Activated naive CD4-positive, alpha-beta T cell treated with anti-CD3 and anti-CD28 coated beads, Interleukin-2, amount 10 ng/mL, durations not matched to agents 7 days and 5 days (primary cell): ENCODE results near the gene DSP.

ENCODE experiments used
- CTCF ChIA-PET: fragments of 350-600 bp; sonication (Branson Sonifier 250); formaldehyde crosslinking; loops from one replicate; lab custom pipeline; 2021; ENCODE audit warnings: antibody characterized with exemption; lab: Charles Lee
- DNase-seq: peaks from one replicate; pipeline ENCODE4 v3.0.0-alpha.2; 2020
- H3K27ac Mint-ChIP-seq: one replicate; pipeline ENCODE4 v1.8.0; 2021; ENCODE audit warnings: mild to moderate bottlenecking, moderate library complexity, mixed read lengths
- H3K27me3 Mint-ChIP-seq: one replicate; pipeline ENCODE4 v1.8.0; 2021; ENCODE audit warnings: mild to moderate bottlenecking, mixed read lengths
- H3K36me3 Mint-ChIP-seq: one replicate; pipeline ENCODE4 v1.8.0; 2021; ENCODE audit warnings: mixed read lengths
- H3K4me1 Mint-ChIP-seq: one replicate; pipeline ENCODE4 v1.8.0; 2021; ENCODE audit warnings: mixed read lengths
- H3K4me3 Mint-ChIP-seq: one replicate; pipeline ENCODE4 v1.8.0; 2021; ENCODE audit warnings: mild to moderate bottlenecking, moderate library complexity, mixed read lengths
- H3K9me3 Mint-ChIP-seq: one replicate; pipeline ENCODE4 v1.8.0; 2021; ENCODE audit warnings: mixed read lengths

The DSP gene

GRCh38 chr6:7561153-7561964 is 19.9 kb downstream of the DSP start:
- CTCF ChIA-PET: no interaction called here
- H3K27me3 Mint-ChIP-seq: peaks cover 22% of the 10 kb centered on the region
- no peak overlapping the region for H3K27ac Mint-ChIP-seq
- no peaks in the 10 kb centered on the region for H3K36me3 Mint-ChIP-seq
- no peak overlapping the region for H3K4me3 Mint-ChIP-seq
- no peaks in the 10 kb centered on the region for H3K9me3 Mint-ChIP-seq
- no peaks in the 10 kb centered on the region for H3K4me1 Mint-ChIP-seq
- no peak for DNase-seq

- DNase-seq: no peak
- Mint-ChIP-seq H3K36me3 (no peaks in the 10 kb centered on the region), H3K27ac (no peak overlapping the region), H3K27me3 (peaks cover 25% of the 10 kb centered on the region), H3K9me3 (no peaks in the 10 kb centered on the region), H3K4me3 (no peak overlapping the region), H3K4me1 (no peaks in the 10 kb centered on the region)
- CTCF ChIA-PET: no interaction called here
Observed at GRCh38 chr6:7562769-7563168, 21.3 kb downstream of the DSP start.

GRCh38 chr6:7566107-7566506 is 24.6 kb downstream of the DSP start:
- H3K27me3 Mint-ChIP-seq: peaks cover 26% of the 10 kb centered on the region
- CTCF ChIA-PET: interaction anchor here (0.5 kb wide), 1 partner anchor 145 kb away, joined by 4 read pairs; no protein-coding TSS in a partner anchor
- no peak overlapping the region for H3K4me3 Mint-ChIP-seq
- no peaks in the 10 kb centered on the region for H3K9me3 Mint-ChIP-seq
- H3K36me3 Mint-ChIP-seq: no peaks in the 10 kb centered on the region
- H3K4me1 Mint-ChIP-seq: no peaks in the 10 kb centered on the region
- no peak for DNase-seq
- H3K27ac Mint-ChIP-seq: no peak overlapping the region

- H3K27me3 Mint-ChIP-seq: peaks cover 21% of the 10 kb centered on the region
- H3K4me1 Mint-ChIP-seq: no peaks in the 10 kb centered on the region
- CTCF ChIA-PET: no interaction called here
- H3K9me3 Mint-ChIP-seq: no peaks in the 10 kb centered on the region
- no peak for DNase-seq
- no peak overlapping the region for H3K27ac Mint-ChIP-seq
- H3K4me3 Mint-ChIP-seq: no peak overlapping the region
- no peaks in the 10 kb centered on the region for H3K36me3 Mint-ChIP-seq
Observed at GRCh38 chr6:7566617-7567173, 25.2 kb downstream of the DSP start.

GRCh38 chr6:7568021-7568420 is 26.6 kb downstream of the DSP start:
- H3K9me3 Mint-ChIP-seq: no peaks in the 10 kb centered on the region
- CTCF ChIA-PET: no interaction called here
- no peak overlapping the region for H3K27ac Mint-ChIP-seq
- no peak for DNase-seq
- H3K27me3 Mint-ChIP-seq: peaks cover 19% of the 10 kb centered on the region
- H3K4me1 Mint-ChIP-seq: no peaks in the 10 kb centered on the region
- H3K36me3 Mint-ChIP-seq: no peaks in the 10 kb centered on the region
- H3K4me3 Mint-ChIP-seq: no peak overlapping the region

- peaks cover 25% of the 10 kb centered on the region for H3K27me3 Mint-ChIP-seq
- no peaks in the 10 kb centered on the region for H3K4me1 Mint-ChIP-seq
- no peaks in the 10 kb centered on the region for H3K36me3 Mint-ChIP-seq
- H3K4me3 Mint-ChIP-seq: no peak overlapping the region
- no peak for DNase-seq
- H3K9me3 Mint-ChIP-seq: no peaks in the 10 kb centered on the region
- H3K27ac Mint-ChIP-seq: no peak overlapping the region
- CTCF ChIA-PET: no interaction called here
Observed at GRCh38 chr6:7569082-7569481, 27.6 kb downstream of the DSP start.

GRCh38 chr6:7572213-7572943 is 30.9 kb downstream of the DSP start:
- no peak for DNase-seq
- no peak overlapping the region for H3K27ac Mint-ChIP-seq
- no peaks in the 10 kb centered on the region for H3K36me3 Mint-ChIP-seq
- CTCF ChIA-PET: no interaction called here
- peaks cover 36% of the 10 kb centered on the region for H3K27me3 Mint-ChIP-seq
- no peaks in the 10 kb centered on the region for H3K4me1 Mint-ChIP-seq
- no peaks in the 10 kb centered on the region for H3K9me3 Mint-ChIP-seq
- H3K4me3 Mint-ChIP-seq: no peak overlapping the region

- no peak overlapping the region for H3K27ac Mint-ChIP-seq
- DNase-seq: no peak
- H3K4me3 Mint-ChIP-seq: no peak overlapping the region
- no peaks in the 10 kb centered on the region for H3K4me1 Mint-ChIP-seq
- peaks cover 32% of the 10 kb centered on the region for H3K27me3 Mint-ChIP-seq
- CTCF ChIA-PET: no interaction called here
- H3K36me3 Mint-ChIP-seq: no peaks in the 10 kb centered on the region
- H3K9me3 Mint-ChIP-seq: no peaks in the 10 kb centered on the region
Observed at GRCh38 chr6:7574500-7574899, 33.0 kb downstream of the DSP start.

GRCh38 chr6:7578516-7578915 is 37.0 kb downstream of the DSP start:
- Mint-ChIP-seq H3K27ac (no peak overlapping the region), H3K4me1 (no peaks in the 10 kb centered on the region)

GRCh38 chr6:7578931-7579330 is 37.5 kb downstream of the DSP start:
- H3K9me3 Mint-ChIP-seq: no peaks in the 10 kb centered on the region
- no peak overlapping the region for H3K27ac Mint-ChIP-seq
- H3K4me3 Mint-ChIP-seq: no peak overlapping the region

More at GRCh38 chr6:7578516-7578915, 37.0 kb downstream of the DSP start:
- Mint-ChIP-seq H3K4me3 (no peak overlapping the region), H3K9me3 (no peaks in the 10 kb centered on the region), H3K27me3 (peaks cover 29% of the 10 kb centered on the region), H3K36me3 (no peaks in the 10 kb centered on the region)
- DNase-seq: no peak
- CTCF ChIA-PET: no interaction called here

GRCh38 chr6:7579851-7580250 is 38.4 kb downstream of the DSP start:
- Mint-ChIP-seq H3K36me3 (no peaks in the 10 kb centered on the region), H3K4me3 (no peak overlapping the region), H3K9me3 (no peaks in the 10 kb centered on the region), H3K27ac (no peak overlapping the region), H3K27me3 (peaks cover 28% of the 10 kb centered on the region), H3K4me1 (no peaks in the 10 kb centered on the region)
- no peak for DNase-seq
- CTCF ChIA-PET: no interaction called here

More at GRCh38 chr6:7578931-7579330, 37.5 kb downstream of the DSP start:
- no peaks in the 10 kb centered on the region for H3K36me3 Mint-ChIP-seq
- no peaks in the 10 kb centered on the region for H3K4me1 Mint-ChIP-seq
- no peak for DNase-seq
- H3K27me3 Mint-ChIP-seq: peaks cover 30% of the 10 kb centered on the region
- CTCF ChIA-PET: no interaction called here

GRCh38 chr6:7580537-7580926 is 39.1 kb downstream of the DSP start:
- CTCF ChIA-PET: interaction anchor here (0.8 kb wide), 1 partner anchor 16 kb away, joined by 3 read pairs; no protein-coding TSS in a partner anchor
- Mint-ChIP-seq H3K27me3 (peaks cover 32% of the 10 kb centered on the region), H3K4me1 (no peaks in the 10 kb centered on the region), H3K9me3 (no peaks in the 10 kb centered on the region), H3K27ac (no peak overlapping the region), H3K36me3 (no peaks in the 10 kb centered on the region), H3K4me3 (no peak overlapping the region)
- DNase-seq: no peak

- CTCF ChIA-PET: interaction anchor here (0.8 kb wide), 1 partner anchor 16 kb away, joined by 3 read pairs; no protein-coding TSS in a partner anchor
- H3K4me3 Mint-ChIP-seq: no peak overlapping the region
- no peak for DNase-seq
- peaks cover 33% of the 10 kb centered on the region for H3K27me3 Mint-ChIP-seq
- no peaks in the 10 kb centered on the region for H3K36me3 Mint-ChIP-seq
- no peaks in the 10 kb centered on the region for H3K4me1 Mint-ChIP-seq
- H3K27ac Mint-ChIP-seq: no peak overlapping the region
- no peaks in the 10 kb centered on the region for H3K9me3 Mint-ChIP-seq
Observed at GRCh38 chr6:7580927-7581618, 39.6 kb downstream of the DSP start.

- no peak for DNase-seq
- Mint-ChIP-seq H3K27me3 (peaks cover 24% of the 10 kb centered on the region), H3K27ac (no peak overlapping the region), H3K36me3 (peaks cover 2% of the 10 kb centered on the region), H3K9me3 (no peaks in the 10 kb centered on the region), H3K4me3 (no peak overlapping the region), H3K4me1 (peaks cover 11% of the 10 kb centered on the region)
- CTCF ChIA-PET: no interaction called here
Observed at GRCh38 chr6:7585287-7585930, 43.9 kb downstream of the DSP start.
